ENCODE measurements around the gene SLC2A8.
A peak's percentile ranks its signal among the peaks of the same experiment; 100 is the strongest.

Gene SLC2A8

GRCh38 chr9:127437497-127438264 lies 40.7 kb downstream of the SLC2A8 start:
- Histone ChIP-seq H3K4me3 (ENCODE audit: low read depth, low read length) (no peak overlapping the region), H3K27me3 (ENCODE audit: insufficient read depth, low read length) (no peaks in the 10 kb centered on the region), H3K27ac (ENCODE audit: low read depth, low read length) (no peak overlapping the region), H3K36me3 (ENCODE audit: insufficient read depth, low read length) (peaks cover 49% of the 10 kb centered on the region), H2AFZ (ENCODE audit: low read length, unreplicated experiment) (no peak overlapping the region), H3K79me2 (ENCODE audit: control insufficient read depth, insufficient read depth, low read length, unreplicated experiment) (no peaks in the 10 kb centered on the region), H3K4me1 (ENCODE audit: control insufficient read depth, insufficient read depth, low read length, unreplicated experiment) (no peaks in the 10 kb centered on the region)

- Histone ChIP-seq H3K27me3 (ENCODE audit: insufficient read depth, low read length) (no peaks in the 10 kb centered on the region), H2AFZ (ENCODE audit: low read length, unreplicated experiment) (no peak overlapping the region), H3K36me3 (ENCODE audit: insufficient read depth, low read length) (peaks cover 53% of the 10 kb centered on the region), H3K79me2 (ENCODE audit: control insufficient read depth, insufficient read depth, low read length, unreplicated experiment) (no peaks in the 10 kb centered on the region), H3K4me1 (ENCODE audit: control insufficient read depth, insufficient read depth, low read length, unreplicated experiment) (no peaks in the 10 kb centered on the region), H3K27ac (ENCODE audit: low read depth, low read length) (no peak overlapping the region), H3K4me3 (ENCODE audit: low read depth, low read length) (no peak overlapping the region)
These were observed 41.4 kb downstream of the SLC2A8 start for GRCh38 chr9:127438394-127438793.

- Histone ChIP-seq H3K4me1 (ENCODE audit: control insufficient read depth, insufficient read depth, low read length, unreplicated experiment) (peaks cover 17% of the 10 kb centered on the region), H2AFZ (ENCODE audit: low read length, unreplicated experiment) (no peak overlapping the region), H3K27ac (ENCODE audit: low read depth, low read length) (no peak overlapping the region), H3K79me2 (ENCODE audit: control insufficient read depth, insufficient read depth, low read length, unreplicated experiment) (peaks cover 21% of the 10 kb centered on the region), H3K36me3 (ENCODE audit: insufficient read depth, low read length) (peaks cover 74% of the 10 kb centered on the region), H3K4me3 (ENCODE audit: low read depth, low read length) (no peak overlapping the region), H3K27me3 (ENCODE audit: insufficient read depth, low read length) (no peaks in the 10 kb centered on the region)
These were observed 47.4 kb downstream of the SLC2A8 start for GRCh38 chr9:127444283-127444920.

GRCh38 chr9:127444921-127445850 lies 48.2 kb downstream of the SLC2A8 start:
- Histone ChIP-seq H3K4me3 (ENCODE audit: low read depth, low read length) (no peak overlapping the region), H2AFZ (ENCODE audit: low read length, unreplicated experiment) (no peak overlapping the region), H3K36me3 (ENCODE audit: insufficient read depth, low read length) (peaks cover 81% of the 10 kb centered on the region), H3K79me2 (ENCODE audit: control insufficient read depth, insufficient read depth, low read length, unreplicated experiment) (peaks cover 29% of the 10 kb centered on the region), H3K27ac (ENCODE audit: low read depth, low read length) (no peak overlapping the region), H3K27me3 (ENCODE audit: insufficient read depth, low read length) (no peaks in the 10 kb centered on the region), H3K4me1 (ENCODE audit: control insufficient read depth, insufficient read depth, low read length, unreplicated experiment) (peaks cover 17% of the 10 kb centered on the region)

- Histone ChIP-seq H2AFZ (ENCODE audit: low read length, unreplicated experiment) (no peak overlapping the region), H3K27ac (ENCODE audit: low read depth, low read length) (peak overlapping the region; percentile 16; the same call in 1 of the 2 replicates), H3K79me2 (ENCODE audit: control insufficient read depth, insufficient read depth, low read length, unreplicated experiment) (peaks cover 38% of the 10 kb centered on the region), H3K27me3 (ENCODE audit: insufficient read depth, low read length) (no peaks in the 10 kb centered on the region), H3K4me1 (ENCODE audit: control insufficient read depth, insufficient read depth, low read length, unreplicated experiment) (peaks cover 17% of the 10 kb centered on the region), H3K36me3 (ENCODE audit: insufficient read depth, low read length) (peaks cover 77% of the 10 kb centered on the region), H3K4me3 (ENCODE audit: low read depth, low read length) (no peak overlapping the region)
These were observed 49.1 kb downstream of the SLC2A8 start for GRCh38 chr9:127445851-127446712.

GRCh38 chr9:127446713-127447415 lies 49.9 kb downstream of the SLC2A8 start:
- peak overlapping the region; percentile 16; the same call in 1 of the 2 replicates for H3K27ac ChIP-seq (ENCODE audit: low read depth, low read length)
- peaks cover 73% of the 10 kb centered on the region for H3K36me3 ChIP-seq (ENCODE audit: insufficient read depth, low read length)

GRCh38 chr9:127447416-127448111 lies 50.6 kb downstream of the SLC2A8 start:
- H3K79me2 ChIP-seq (ENCODE audit: control insufficient read depth, insufficient read depth, low read length, unreplicated experiment): peaks cover 47% of the 10 kb centered on the region
- peaks cover 20% of the 10 kb centered on the region for H3K4me1 ChIP-seq (ENCODE audit: control insufficient read depth, insufficient read depth, low read length, unreplicated experiment)
- peak overlapping the region; percentile 54 for H3K27ac ChIP-seq (ENCODE audit: low read depth, low read length)
- no peak overlapping the region for H2AFZ ChIP-seq (ENCODE audit: low read length, unreplicated experiment)
- H3K27me3 ChIP-seq (ENCODE audit: insufficient read depth, low read length): no peaks in the 10 kb centered on the region
- H3K36me3 ChIP-seq (ENCODE audit: insufficient read depth, low read length): peaks cover 71% of the 10 kb centered on the region
- H3K4me3 ChIP-seq (ENCODE audit: low read depth, low read length): peak overlapping the region; percentile 93

More at GRCh38 chr9:127446713-127447415, 49.9 kb downstream of the SLC2A8 start:
- H3K4me1 ChIP-seq (ENCODE audit: control insufficient read depth, insufficient read depth, low read length, unreplicated experiment): peaks cover 17% of the 10 kb centered on the region
- peaks cover 40% of the 10 kb centered on the region for H3K79me2 ChIP-seq (ENCODE audit: control insufficient read depth, insufficient read depth, low read length, unreplicated experiment)
- H3K4me3 ChIP-seq (ENCODE audit: low read depth, low read length): no peak overlapping the region
- H2AFZ ChIP-seq (ENCODE audit: low read length, unreplicated experiment): no peak overlapping the region
- no peaks in the 10 kb centered on the region for H3K27me3 ChIP-seq (ENCODE audit: insufficient read depth, low read length)

- Histone ChIP-seq H3K36me3 (ENCODE audit: insufficient read depth, low read length) (peaks cover 66% of the 10 kb centered on the region), H3K4me3 (ENCODE audit: low read depth, low read length) (peak overlapping the region; percentile 93), H3K27me3 (ENCODE audit: insufficient read depth, low read length) (no peaks in the 10 kb centered on the region), H3K27ac (ENCODE audit: low read depth, low read length) (peak overlapping the region; percentile 54), H2AFZ (ENCODE audit: low read length, unreplicated experiment) (no peak overlapping the region), H3K79me2 (ENCODE audit: control insufficient read depth, insufficient read depth, low read length, unreplicated experiment) (peaks cover 50% of the 10 kb centered on the region), H3K4me1 (ENCODE audit: control insufficient read depth, insufficient read depth, low read length, unreplicated experiment) (peaks cover 22% of the 10 kb centered on the region)
These were observed 51.3 kb downstream of the SLC2A8 start for GRCh38 chr9:127448112-127448805.
